HG03575 (cell line): ENCODE measurements around the gene MNX1.

Experiments
- ATAC-seq: cut with Tn5 transposase; IDR thresholded peaks from one replicate; pipeline ENCODE4 v1.9.1; 2021; ENCODE audit not compliant: unreplicated experiment, insufficient number of reproducible peaks, low FRiP score; ENCODE audit errors: extremely low read depth

The MNX1 gene

GRCh38 chr7:157033483-157034473, 23.3 kb upstream of the MNX1 start:
- ATAC-seq = no peak

GRCh38 chr7:157032644-157033482, 22.4 kb upstream of the MNX1 start:
- no peak for ATAC-seq

GRCh38 chr7:157032128-157032527, 21.7 kb upstream of the MNX1 start:
- ATAC-seq = no peak

- no peak for ATAC-seq
These were observed 17.9 kb upstream of the MNX1 start for GRCh38 chr7:157028199-157028903.

- no peak for ATAC-seq
These were observed 17.2 kb upstream of the MNX1 start for GRCh38 chr7:157027568-157028198.

GRCh38 chr7:157024716-157025115, 14.3 kb upstream of the MNX1 start:
- ATAC-seq = no peak

GRCh38 chr7:157023589-157023905, 13.1 kb upstream of the MNX1 start:
- ATAC-seq = no peak

GRCh38 chr7:157022681-157023588, 12.5 kb upstream of the MNX1 start:
- ATAC-seq = no peak

- ATAC-seq = no peak
These were observed 11.6 kb upstream of the MNX1 start for GRCh38 chr7:157021871-157022680.

- ATAC-seq = no peak
These were observed 10.8 kb upstream of the MNX1 start for GRCh38 chr7:157021071-157021870.

GRCh38 chr7:157020514-157021070, 10.1 kb upstream of the MNX1 start:
- ATAC-seq = no peak

GRCh38 chr7:157019718-157020451, 9.4 kb upstream of the MNX1 start:
- ATAC-seq = no peak

GRCh38 chr7:157018997-157019608, 8.6 kb upstream of the MNX1 start:
- no peak for ATAC-seq

GRCh38 chr7:157018328-157018996, 8.0 kb upstream of the MNX1 start:
- ATAC-seq = no peak
